Neural cell (in vitro differentiated cells): ENCODE measurements around the gene DDX53. TPM values are rescaled to one million over a fixed set of nuclear protein-coding genes. Genes with fewer than 3 reads are reported as not detected.

Experiments
- H2AFZ ChIP-seq: fragments of 200-600, 300-800 bp; sonication (generic), shearing (Covaris generic); 2 replicates; pipeline ENCODE4 v1.6.0; 2014; ENCODE audit warnings: low read depth, mild to moderate bottlenecking, antibody characterized with exemption, low read length, moderate library complexity
- H3F3A ChIP-seq: fragments of 200-600 bp; shearing (Covaris generic); 2 replicates; pipeline ENCODE4 v1.6.1; 2016; ENCODE audit warnings: mild to moderate bottlenecking, moderate library complexity, mixed read lengths, antibody characterized with exemption, low read length; ENCODE audit not compliant: insufficient read depth, poor library complexity, severe bottlenecking
- H3K27ac ChIP-seq: fragments of 200-600, 300-800 bp; sonication (generic), shearing (Covaris generic); 2 replicates; pipeline ENCODE4 v1.5.1; 2014; ENCODE audit warnings: mild to moderate bottlenecking, low read length, moderate library complexity
- H3K27me3 ChIP-seq: fragments of 300-800, 200-600 bp; sonication (generic), shearing (Covaris generic); 2 replicates; pipeline ENCODE4 v1.6.0; 2014; ENCODE audit warnings: mild to moderate bottlenecking, low read depth, low read length, moderate library complexity; ENCODE audit not compliant: insufficient read depth
- H3K36me3 ChIP-seq: fragments of 300-800, 200-600 bp; sonication (generic), shearing (Covaris generic); 2 replicates; pipeline ENCODE4 v1.5.1; 2014; ENCODE audit warnings: mild to moderate bottlenecking, antibody characterized with exemption, low read length, moderate library complexity; ENCODE audit not compliant: insufficient read depth
- H3K4me2 ChIP-seq: fragments of 300-800, 200-600 bp; sonication (generic), shearing (Covaris generic); 2 replicates; pipeline ENCODE4 v1.6.0; 2014; ENCODE audit warnings: mild to moderate bottlenecking, low read length
- H3K4me3 ChIP-seq: fragments of 300-800, 200-600 bp; sonication (generic), shearing (Covaris generic); 2 replicates; pipeline ENCODE4 v1.5.1; 2014; ENCODE audit warnings: mild to moderate bottlenecking, low read length, moderate library complexity
- H3K79me2 ChIP-seq: fragments of 200-600 bp; shearing (Covaris generic); replicated peaks from 2 replicates; pipeline ENCODE4 v1.6.0; 2014; ENCODE audit warnings: mild to moderate bottlenecking, low read length, moderate library complexity; ENCODE audit not compliant: insufficient read depth
- H3K9ac ChIP-seq: fragments of 300-800, 200-600 bp; sonication (generic), shearing (Covaris generic); 2 replicates; pipeline ENCODE4 v1.6.1; 2016; ENCODE audit warnings: mild to moderate bottlenecking, low read length, mixed read lengths
- H3K9me2 ChIP-seq: fragments of 200-600 bp; shearing (Covaris generic); 2 replicates; pipeline ENCODE4 v1.6.1; 2016; ENCODE audit warnings: mild to moderate bottlenecking, low read length, mixed read lengths; ENCODE audit not compliant: insufficient read depth
- H3K9me3 ChIP-seq: fragments of 200-600, 300-800 bp; sonication (generic), shearing (Covaris generic); 2 replicates; pipeline ENCODE4 v1.6.1; 2016; ENCODE audit warnings: mild to moderate bottlenecking, mixed run types, low read length, moderate library complexity, mixed read lengths
- H4K20me1 ChIP-seq: fragments of 200-600 bp; shearing (Covaris generic); 2 replicates; pipeline ENCODE4 v1.6.1; 2016; ENCODE audit warnings: mild to moderate bottlenecking, mixed run types; ENCODE audit not compliant: insufficient read depth
- CTCF ChIP-seq: fragments of 450-650 bp; IDR thresholded peaks from 2 replicates; pipeline ENCODE4 v1.5.1; 2014; ENCODE audit warnings: antibody characterized with exemption, mild to moderate bottlenecking, moderate library complexity; ENCODE audit not compliant: poor library complexity, severe bottlenecking
- EP300 ChIP-seq: fragments of 450-650 bp; conservative IDR thresholded peaks from 2 replicates; pipeline ENCODE4 v1.6.1; 2014; ENCODE audit warnings: antibody characterized with exemption, mild to moderate bottlenecking, moderate library complexity; ENCODE audit not compliant: poor library complexity, severe bottlenecking
- EZH2 ChIP-seq: fragments of 200-600, 300-800 bp; shearing (Covaris generic), sonication (generic); IDR thresholded peaks from 2 replicates; pipeline ENCODE4 v1.6.1; 2014; ENCODE audit warnings: antibody characterized with exemption, low read length, borderline replicate concordance, mild to moderate bottlenecking; ENCODE audit not compliant: insufficient read depth, poor library complexity, severe bottlenecking
- MXI1 ChIP-seq: fragments of 450-650 bp; conservative IDR thresholded peaks from 2 replicates; pipeline ENCODE4 v1.6.1; 2014; ENCODE audit warnings: antibody characterized with exemption, mild to moderate bottlenecking; ENCODE audit not compliant: poor library complexity, severe bottlenecking
- POLR2AphosphoS5 ChIP-seq: IDR thresholded peaks from 2 replicates; pipeline ENCODE4 v1.6.1; 2012
- RAD21 ChIP-seq: fragments of 450-650 bp; conservative IDR thresholded peaks from 2 replicates; pipeline ENCODE4 v1.6.1; 2014; ENCODE audit warnings: antibody characterized with exemption, mild to moderate bottlenecking, moderate library complexity
- REST ChIP-seq: IDR thresholded peaks from 2 replicates; pipeline ENCODE4 v1.6.1; 2012; ENCODE audit warnings: borderline replicate concordance
- SMC3 ChIP-seq: fragments of 450-650 bp; conservative IDR thresholded peaks from 2 replicates; pipeline ENCODE4 v1.6.1; 2014; ENCODE audit warnings: antibody characterized with exemption, mild to moderate bottlenecking, moderate library complexity; ENCODE audit not compliant: poor library complexity
- TAF1 ChIP-seq: IDR thresholded peaks from 2 replicates; pipeline ENCODE4 v1.6.1; 2012; ENCODE audit warnings: low read depth
- polyA plus RNA-seq: library from polyadenylated mRNA; depleted of rRNA; stranded (reverse); fragments of >200 nt; gene quantifications from 2 replicates; pipeline ENCODE4 v1.2.3, GENCODE V29; 2014

The DDX53 gene
- polyA plus RNA-seq, 1 donor from 2014 or later = not detected

- H3K9ac ChIP-seq = peak overlapping the region; percentile 29
- H2AFZ ChIP-seq = no peak overlapping the region
- no peaks in the 10 kb centered on the region for H3K27me3 ChIP-seq
- TF ChIP-seq TAF1 (no peak), RAD21 (no peak), REST (peak; percentile 55), SMC3 (no peak), EP300 (peak; percentile 72), CTCF (no peak), POLR2AphosphoS5 (peak; percentile 30), MXI1 (no peak), EZH2 (no peak)
- H3K4me2 ChIP-seq = no peak overlapping the region
- no peaks in the 10 kb centered on the region for H3K36me3 ChIP-seq
- no peaks in the 10 kb centered on the region for H4K20me1 ChIP-seq
- H3K9me2 ChIP-seq = no peaks in the 10 kb centered on the region
- H3K4me3 ChIP-seq = no peak overlapping the region
- H3K79me2 ChIP-seq = no peaks in the 10 kb centered on the region
- H3K27ac ChIP-seq = peak overlapping the region; percentile 78
- H3F3A ChIP-seq = no peaks in the 10 kb centered on the region
- no peaks in the 10 kb centered on the region for H3K9me3 ChIP-seq
Observed at GRCh38 chrX:22959204-22959920, 40.4 kb upstream of the DDX53 start.

- H3K9me2 ChIP-seq = no peaks in the 10 kb centered on the region
Observed at GRCh38 chrX:22963196-22963595, 36.6 kb upstream of the DDX53 start.

More at GRCh38 chrX:22963196-22963595, 36.6 kb upstream of the DDX53 start:
- Histone ChIP-seq H3K9me3 (no peaks in the 10 kb centered on the region), H2AFZ (no peak overlapping the region), H3K9ac (no peak overlapping the region), H3F3A (no peaks in the 10 kb centered on the region), H3K27me3 (no peaks in the 10 kb centered on the region), H3K79me2 (no peaks in the 10 kb centered on the region), H3K4me3 (no peak overlapping the region), H4K20me1 (no peaks in the 10 kb centered on the region), H3K4me2 (no peak overlapping the region), H3K27ac (no peak overlapping the region), H3K36me3 (no peaks in the 10 kb centered on the region)
- TF ChIP-seq MXI1 (no peak), TAF1 (no peak), EZH2 (no peak), REST (no peak), CTCF (no peak), EP300 (no peak), POLR2AphosphoS5 (no peak), RAD21 (no peak), SMC3 (no peak)
